HepG2 (cell line): ENCODE measurements around the gene HMGN4. TPM values are rescaled to one million over a fixed set of nuclear protein-coding genes. Genes with fewer than 3 reads are reported as not detected.

Experiments used
- ARID3A ChIP-seq: IDR thresholded peaks from 2 replicates; pipeline ENCODE4 v1.6.1; 2012; ENCODE audit warnings: low read depth, low read length, improper control_type of control experiment
- ATF3 ChIP-seq: sonication (generic); formaldehyde crosslinking; IDR thresholded peaks from 2 replicates; pipeline ENCODE4 v1.4.0; 2020; ENCODE audit warnings: missing genetic modification reagents
- CENPX ChIP-seq: sonication (generic); formaldehyde crosslinking; IDR thresholded peaks from 2 replicates; pipeline ENCODE4 v1.9.0; 2021; ENCODE audit warnings: mild to moderate bottlenecking, missing genetic modification reagents, moderate library complexity
- NCOA2 ChIP-seq: sonication (generic); formaldehyde crosslinking; IDR thresholded peaks from 2 replicates; pipeline ENCODE4 v1.8.0; 2022; ENCODE audit warnings: inconsistent platforms
- NFE2 ChIP-seq: sonication (generic); formaldehyde crosslinking; IDR thresholded peaks from 2 replicates; pipeline ENCODE4 v1.4.0; 2020; ENCODE audit warnings: missing genetic modification reagents
- NFRKB ChIP-seq: fragments of 450-650 bp; IDR thresholded peaks from 2 replicates; pipeline ENCODE4 v1.6.1; 2017
- NONO ChIP-seq, 2 experiments: fragments of 450-650 bp in 1 of 2; sonication (generic) in 1 of 2; formaldehyde crosslinking in 1 of 2; IDR thresholded peaks in 1 of 2; conservative IDR thresholded peaks in 1 of 2; 2 replicates each; pipeline versions ENCODE4 v1.6.1 to v1.8.0; 2017 to 2022; ENCODE audit warnings: mild to moderate bottlenecking in 1 of 2, missing genetic modification reagents in 1 of 2, moderate library complexity in 1 of 2
- RAD51 ChIP-seq: fragments of 450-650 bp; IDR thresholded peaks from 2 replicates; pipeline ENCODE4 v1.6.1; 2016; ENCODE audit warnings: borderline replicate concordance
- ZBTB1 ChIP-seq: sonication (generic); formaldehyde crosslinking; IDR thresholded peaks from 2 replicates; pipeline ENCODE4 v1.4.0; 2020; ENCODE audit warnings: missing genetic modification reagents, borderline replicate concordance
- polyA plus RNA-seq, 8 experiments: library from polyadenylated mRNA; depleted of rRNA in 3 of 8; stranded (reverse) in 7 of 8; unstranded in 1 of 8; fragments of >200 nt; fragmentation: Illumina TruSeq in 4 of 8; extraction: Trizol in 4 of 8; gene quantifications; 2 replicates each; pipeline versions ENCODE4 v1.2.1 to v1.2.3, GENCODE V29; 2011 to 2016; ENCODE audit warnings: low read depth in 4 of 8, missing spikeins in 1 of 8, mixed read lengths in 1 of 8; ENCODE audit not compliant: insufficient read depth in 1 of 8
- total RNA-seq, 5 experiments: library from RNA; depleted of rRNA; stranded (reverse); fragments of >200 nt; fragmentation: Illumina TruSeq; extraction: Trizol; gene quantifications; 2 replicates each; pipeline ENCODE4 v1.2.3, GENCODE V29; 2016; ENCODE audit warnings: low read depth in 1 of 5
- TF ChIP-seq, protein P1 (sequence below): sonication (generic); formaldehyde crosslinking; conservative IDR thresholded peaks from 2 replicates; pipeline ENCODE4 v1.4.0; 2020; ENCODE audit warnings: mild to moderate bottlenecking, missing genetic modification reagents, moderate library complexity
- TF ChIP-seq, protein P2 (sequence below): sonication (generic); formaldehyde crosslinking; IDR thresholded peaks from 2 replicates; pipeline ENCODE4 v1.4.0; 2020; ENCODE audit warnings: mild to moderate bottlenecking, missing genetic modification reagents
- TF ChIP-seq, protein P3 (sequence below): sonication (generic); formaldehyde crosslinking; IDR thresholded peaks from 2 replicates; pipeline ENCODE4 v1.9.0; 2021; ENCODE audit warnings: mild to moderate bottlenecking, missing genetic modification reagents

HMGN4 gene
- total and polyA plus RNA-seq, 2 of the 13 experiments (the other 11 are each of a cell fraction or from before 2014, with no cell fraction given), result 39.9 to 52.1 TPM

DNA sequence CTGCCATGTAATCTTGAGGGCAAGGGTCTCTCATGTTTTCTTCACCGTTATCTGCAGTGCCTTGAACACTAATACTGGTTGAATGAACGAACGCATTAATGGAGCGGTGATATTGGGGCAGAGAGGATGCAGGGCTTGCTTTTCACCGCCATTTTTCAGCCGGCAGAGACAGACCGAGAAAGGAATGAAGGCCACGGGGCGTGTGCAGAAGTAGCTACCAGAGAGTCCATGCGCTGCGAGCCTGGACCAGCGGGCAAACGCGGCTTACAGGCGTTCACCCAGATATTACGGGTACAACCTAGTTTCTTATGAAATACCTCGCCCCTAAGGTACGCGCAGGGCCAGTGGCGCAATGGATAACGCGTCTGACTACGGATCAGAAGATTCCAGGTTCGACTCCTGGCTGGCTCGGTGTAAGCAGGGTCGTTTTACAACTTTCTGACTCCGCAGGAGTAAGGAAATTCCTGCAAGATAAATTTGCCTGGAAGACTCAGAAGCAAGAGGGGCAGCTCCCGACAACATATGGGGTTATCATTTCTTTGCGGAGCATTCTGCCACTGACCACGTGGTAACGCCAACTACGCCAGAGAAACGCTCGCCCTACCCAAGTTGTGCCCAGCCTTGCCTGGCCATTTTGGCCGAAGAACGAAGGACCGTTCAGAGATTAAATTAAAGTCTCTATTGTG is 863 bp upstream of the HMGN4 start (continued):
- TF ChIP-seq ATF3 (CRISPR knock-in tag), result peak; percentile 18; the same call in 1 of the 2 replicates
- TF ChIP-seq NFRKB, result no peak
- TF ChIP-seq, protein P1, sequence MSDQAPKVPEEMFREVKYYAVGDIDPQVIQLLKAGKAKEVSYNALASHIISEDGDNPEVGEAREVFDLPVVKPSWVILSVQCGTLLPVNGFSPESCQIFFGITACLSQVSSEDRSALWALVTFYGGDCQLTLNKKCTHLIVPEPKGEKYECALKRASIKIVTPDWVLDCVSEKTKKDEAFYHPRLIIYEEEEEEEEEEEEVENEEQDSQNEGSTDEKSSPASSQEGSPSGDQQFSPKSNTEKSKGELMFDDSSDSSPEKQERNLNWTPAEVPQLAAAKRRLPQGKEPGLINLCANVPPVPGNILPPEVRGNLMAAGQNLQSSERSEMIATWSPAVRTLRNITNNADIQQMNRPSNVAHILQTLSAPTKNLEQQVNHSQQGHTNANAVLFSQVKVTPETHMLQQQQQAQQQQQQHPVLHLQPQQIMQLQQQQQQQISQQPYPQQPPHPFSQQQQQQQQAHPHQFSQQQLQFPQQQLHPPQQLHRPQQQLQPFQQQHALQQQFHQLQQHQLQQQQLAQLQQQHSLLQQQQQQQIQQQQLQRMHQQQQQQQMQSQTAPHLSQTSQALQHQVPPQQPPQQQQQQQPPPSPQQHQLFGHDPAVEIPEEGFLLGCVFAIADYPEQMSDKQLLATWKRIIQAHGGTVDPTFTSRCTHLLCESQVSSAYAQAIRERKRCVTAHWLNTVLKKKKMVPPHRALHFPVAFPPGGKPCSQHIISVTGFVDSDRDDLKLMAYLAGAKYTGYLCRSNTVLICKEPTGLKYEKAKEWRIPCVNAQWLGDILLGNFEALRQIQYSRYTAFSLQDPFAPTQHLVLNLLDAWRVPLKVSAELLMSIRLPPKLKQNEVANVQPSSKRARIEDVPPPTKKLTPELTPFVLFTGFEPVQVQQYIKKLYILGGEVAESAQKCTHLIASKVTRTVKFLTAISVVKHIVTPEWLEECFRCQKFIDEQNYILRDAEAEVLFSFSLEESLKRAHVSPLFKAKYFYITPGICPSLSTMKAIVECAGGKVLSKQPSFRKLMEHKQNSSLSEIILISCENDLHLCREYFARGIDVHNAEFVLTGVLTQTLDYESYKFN, result peak; percentile 62
- TF ChIP-seq ARID3A, result peak; percentile 75; the same call in 1 of the 2 replicates
- no peak; the same call in 1 of the 2 replicates for TF ChIP-seq RAD51
- TF ChIP-seq NCOA2, result peak; percentile 53
- TF ChIP-seq, protein P2, sequence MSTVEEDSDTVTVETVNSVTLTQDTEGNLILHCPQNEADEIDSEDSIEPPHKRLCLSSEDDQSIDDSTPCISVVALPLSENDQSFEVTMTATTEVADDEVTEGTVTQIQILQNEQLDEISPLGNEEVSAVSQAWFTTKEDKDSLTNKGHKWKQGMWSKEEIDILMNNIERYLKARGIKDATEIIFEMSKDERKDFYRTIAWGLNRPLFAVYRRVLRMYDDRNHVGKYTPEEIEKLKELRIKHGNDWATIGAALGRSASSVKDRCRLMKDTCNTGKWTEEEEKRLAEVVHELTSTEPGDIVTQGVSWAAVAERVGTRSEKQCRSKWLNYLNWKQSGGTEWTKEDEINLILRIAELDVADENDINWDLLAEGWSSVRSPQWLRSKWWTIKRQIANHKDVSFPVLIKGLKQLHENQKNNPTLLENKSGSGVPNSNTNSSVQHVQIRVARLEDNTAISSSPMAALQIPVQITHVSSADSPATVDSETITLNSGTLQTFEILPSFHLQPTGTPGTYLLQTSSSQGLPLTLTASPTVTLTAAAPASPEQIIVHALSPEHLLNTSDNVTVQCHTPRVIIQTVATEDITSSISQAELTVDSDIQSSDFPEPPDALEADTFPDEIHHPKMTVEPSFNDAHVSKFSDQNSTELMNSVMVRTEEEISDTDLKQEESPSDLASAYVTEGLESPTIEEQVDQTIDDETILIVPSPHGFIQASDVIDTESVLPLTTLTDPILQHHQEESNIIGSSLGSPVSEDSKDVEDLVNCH, result peak; percentile 68; the same call in 1 of the 2 replicates
- TF ChIP-seq ZBTB1, result no peak
- TF ChIP-seq NONO (IDR thresholded peaks at IDR 0.05), result no peak
- TF ChIP-seq NONO (CRISPR knock-in tag; conservative IDR thresholded peaks at IDR 0.05), result peak; percentile 96; the same call in 1 of the 2 replicates
- no peak for TF ChIP-seq CENPX
- no peak for TF ChIP-seq NFE2 (CRISPR knock-in tag)
- TF ChIP-seq, protein P3, sequence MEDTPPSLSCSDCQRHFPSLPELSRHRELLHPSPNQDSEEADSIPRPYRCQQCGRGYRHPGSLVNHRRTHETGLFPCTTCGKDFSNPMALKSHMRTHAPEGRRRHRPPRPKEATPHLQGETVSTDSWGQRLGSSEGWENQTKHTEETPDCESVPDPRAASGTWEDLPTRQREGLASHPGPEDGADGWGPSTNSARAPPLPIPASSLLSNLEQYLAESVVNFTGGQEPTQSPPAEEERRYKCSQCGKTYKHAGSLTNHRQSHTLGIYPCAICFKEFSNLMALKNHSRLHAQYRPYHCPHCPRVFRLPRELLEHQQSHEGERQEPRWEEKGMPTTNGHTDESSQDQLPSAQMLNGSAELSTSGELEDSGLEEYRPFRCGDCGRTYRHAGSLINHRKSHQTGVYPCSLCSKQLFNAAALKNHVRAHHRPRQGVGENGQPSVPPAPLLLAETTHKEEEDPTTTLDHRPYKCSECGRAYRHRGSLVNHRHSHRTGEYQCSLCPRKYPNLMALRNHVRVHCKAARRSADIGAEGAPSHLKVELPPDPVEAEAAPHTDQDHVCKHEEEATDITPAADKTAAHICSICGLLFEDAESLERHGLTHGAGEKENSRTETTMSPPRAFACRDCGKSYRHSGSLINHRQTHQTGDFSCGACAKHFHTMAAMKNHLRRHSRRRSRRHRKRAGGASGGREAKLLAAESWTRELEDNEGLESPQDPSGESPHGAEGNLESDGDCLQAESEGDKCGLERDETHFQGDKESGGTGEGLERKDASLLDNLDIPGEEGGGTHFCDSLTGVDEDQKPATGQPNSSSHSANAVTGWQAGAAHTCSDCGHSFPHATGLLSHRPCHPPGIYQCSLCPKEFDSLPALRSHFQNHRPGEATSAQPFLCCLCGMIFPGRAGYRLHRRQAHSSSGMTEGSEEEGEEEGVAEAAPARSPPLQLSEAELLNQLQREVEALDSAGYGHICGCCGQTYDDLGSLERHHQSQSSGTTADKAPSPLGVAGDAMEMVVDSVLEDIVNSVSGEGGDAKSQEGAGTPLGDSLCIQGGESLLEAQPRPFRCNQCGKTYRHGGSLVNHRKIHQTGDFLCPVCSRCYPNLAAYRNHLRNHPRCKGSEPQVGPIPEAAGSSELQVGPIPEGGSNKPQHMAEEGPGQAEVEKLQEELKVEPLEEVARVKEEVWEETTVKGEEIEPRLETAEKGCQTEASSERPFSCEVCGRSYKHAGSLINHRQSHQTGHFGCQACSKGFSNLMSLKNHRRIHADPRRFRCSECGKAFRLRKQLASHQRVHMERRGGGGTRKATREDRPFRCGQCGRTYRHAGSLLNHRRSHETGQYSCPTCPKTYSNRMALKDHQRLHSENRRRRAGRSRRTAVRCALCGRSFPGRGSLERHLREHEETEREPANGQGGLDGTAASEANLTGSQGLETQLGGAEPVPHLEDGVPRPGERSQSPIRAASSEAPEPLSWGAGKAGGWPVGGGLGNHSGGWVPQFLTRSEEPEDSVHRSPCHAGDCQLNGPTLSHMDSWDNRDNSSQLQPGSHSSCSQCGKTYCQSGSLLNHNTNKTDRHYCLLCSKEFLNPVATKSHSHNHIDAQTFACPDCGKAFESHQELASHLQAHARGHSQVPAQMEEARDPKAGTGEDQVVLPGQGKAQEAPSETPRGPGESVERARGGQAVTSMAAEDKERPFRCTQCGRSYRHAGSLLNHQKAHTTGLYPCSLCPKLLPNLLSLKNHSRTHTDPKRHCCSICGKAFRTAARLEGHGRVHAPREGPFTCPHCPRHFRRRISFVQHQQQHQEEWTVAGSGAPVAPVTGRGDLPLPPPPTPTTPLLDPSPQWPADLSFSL (CRISPR knock-in tag), result peak; percentile 71; the same call in 1 of the 2 replicates
